GM18507 (cell line): ENCODE measurements around the gene CPT1C.

Source experiments
- DNase-seq: peaks from one replicate; pipeline ENCODE4 v3.0.0; 2011; ENCODE audit warnings: low read depth; ENCODE audit not compliant: insufficient read length; ENCODE audit errors: extremely low spot score
- FAIRE-seq: peaks from 2 replicates; lab custom pipeline; 2011; peaks lifted over from hg19 to GRCh38; lab: Jason Lieb, UNC

The CPT1C gene

DNA sequence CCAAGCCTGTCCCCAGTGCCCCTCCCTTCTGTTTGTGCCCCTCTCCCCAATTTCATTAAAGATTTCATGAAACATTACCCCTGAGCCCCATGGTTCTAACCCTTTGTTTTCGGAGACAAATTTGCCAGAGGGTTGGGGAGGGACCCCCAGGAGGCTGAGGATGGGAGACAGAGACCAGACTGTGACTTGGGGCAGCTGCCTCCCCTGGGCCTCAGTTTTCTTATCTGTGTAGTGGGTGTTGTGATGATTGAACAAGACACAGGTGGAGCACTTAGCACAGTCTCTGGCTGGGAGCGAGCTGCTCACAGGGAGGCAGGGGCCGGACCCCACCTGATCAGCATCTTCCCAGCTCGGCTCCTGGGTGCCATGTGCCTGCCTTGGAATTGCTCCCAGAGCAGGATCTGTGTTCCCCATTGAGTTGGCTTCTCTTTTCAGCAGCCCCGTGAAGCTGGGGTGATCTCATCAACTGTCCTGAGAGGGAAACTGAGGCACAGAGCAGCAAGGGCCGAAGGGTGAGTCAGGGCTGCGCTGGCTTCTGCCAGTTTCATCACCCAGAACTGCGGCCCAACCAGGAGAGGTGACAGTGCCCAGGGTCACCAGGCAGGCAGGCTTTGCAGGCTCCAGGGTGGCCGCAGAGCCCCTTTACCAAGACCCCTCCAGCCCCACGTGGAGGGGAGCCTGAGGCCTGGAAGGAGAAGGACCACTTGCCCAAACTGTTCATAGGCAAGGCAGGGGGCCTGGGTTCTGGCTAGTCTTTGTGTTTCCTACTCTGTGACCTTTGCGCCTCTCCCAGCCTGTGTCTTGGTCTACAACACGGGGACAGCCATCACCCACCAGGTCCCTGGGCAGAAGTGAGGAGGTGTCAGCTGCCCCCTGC, 32.1 kb upstream of the CPT1C start:
- DNase-seq (no peak), FAIRE-seq (no peak)

DNA sequence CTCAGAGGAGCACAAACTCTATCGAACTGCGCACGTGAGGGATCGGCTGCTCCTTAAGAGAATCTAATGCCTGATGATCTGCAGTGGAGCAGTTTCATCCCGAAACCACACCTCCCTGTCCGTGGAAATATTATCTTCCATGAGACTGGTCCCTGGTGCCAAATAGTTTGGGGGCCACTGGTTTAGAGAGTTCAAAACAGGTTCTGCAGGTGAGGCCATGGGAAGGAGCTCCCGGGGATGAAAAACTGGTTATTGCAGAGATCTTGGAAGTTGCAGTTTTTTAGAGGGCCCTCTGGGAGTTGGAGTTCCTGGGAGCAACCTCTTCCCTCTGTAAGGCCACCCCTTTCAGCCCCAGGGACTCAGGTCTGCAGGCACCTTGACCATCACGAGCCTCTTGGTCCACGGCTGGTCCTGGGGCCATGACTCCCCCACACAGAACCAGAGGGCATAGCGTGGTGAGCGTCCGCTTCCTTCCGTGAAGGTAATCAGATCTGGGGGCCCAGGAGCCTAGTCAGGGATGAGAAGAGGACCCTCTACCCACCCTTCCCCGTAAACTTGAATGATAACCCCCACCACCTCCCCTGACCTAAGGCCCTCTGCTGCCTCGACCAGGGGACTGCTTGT, 30.5 kb upstream of the CPT1C start:
- no peak for FAIRE-seq
- DNase-seq: no peak

DNA sequence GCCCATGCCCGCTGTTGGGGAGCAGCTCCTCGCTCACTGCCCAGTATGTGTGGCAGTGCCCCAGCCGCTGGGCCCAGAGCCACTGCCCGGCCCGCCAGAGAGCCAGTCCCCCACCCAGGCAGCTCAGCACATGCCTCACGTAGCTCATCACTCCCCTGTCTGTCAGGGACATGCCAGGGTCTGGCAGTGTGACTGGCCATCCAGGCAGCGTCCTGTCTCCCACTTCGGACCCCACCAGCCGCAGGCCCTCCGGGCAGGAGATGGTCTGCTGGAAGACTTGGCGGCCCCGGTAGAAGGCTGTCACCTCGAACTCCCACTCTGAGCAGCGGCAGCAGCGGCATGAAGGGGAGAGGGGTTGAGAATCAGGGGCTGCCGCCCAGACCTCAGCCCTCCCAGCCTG, 28.9 kb upstream of the CPT1C start:
- FAIRE-seq: no peak
- no peak for DNase-seq

DNA sequence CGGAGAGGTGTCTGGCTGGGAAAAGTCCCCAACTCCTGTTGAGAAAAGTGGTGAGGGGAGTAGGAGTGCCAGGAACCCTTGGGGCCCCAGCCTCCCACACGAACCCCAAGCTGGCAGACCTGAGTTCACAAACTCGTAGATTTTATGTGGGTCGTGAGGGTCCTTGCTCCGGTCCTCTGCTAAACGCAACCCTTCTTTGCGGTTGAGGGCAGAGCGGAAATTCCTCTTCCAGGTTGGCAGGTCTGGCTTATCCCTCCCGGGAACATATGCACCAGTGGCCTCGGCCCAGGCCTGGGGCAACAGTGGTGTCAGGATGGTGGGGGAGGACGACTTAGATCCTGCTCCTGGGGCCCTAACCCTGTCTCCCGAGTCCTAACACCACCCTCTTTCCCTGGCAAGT, 27.7 kb upstream of the CPT1C start:
- DNase-seq (no peak), FAIRE-seq (no peak)

DNA sequence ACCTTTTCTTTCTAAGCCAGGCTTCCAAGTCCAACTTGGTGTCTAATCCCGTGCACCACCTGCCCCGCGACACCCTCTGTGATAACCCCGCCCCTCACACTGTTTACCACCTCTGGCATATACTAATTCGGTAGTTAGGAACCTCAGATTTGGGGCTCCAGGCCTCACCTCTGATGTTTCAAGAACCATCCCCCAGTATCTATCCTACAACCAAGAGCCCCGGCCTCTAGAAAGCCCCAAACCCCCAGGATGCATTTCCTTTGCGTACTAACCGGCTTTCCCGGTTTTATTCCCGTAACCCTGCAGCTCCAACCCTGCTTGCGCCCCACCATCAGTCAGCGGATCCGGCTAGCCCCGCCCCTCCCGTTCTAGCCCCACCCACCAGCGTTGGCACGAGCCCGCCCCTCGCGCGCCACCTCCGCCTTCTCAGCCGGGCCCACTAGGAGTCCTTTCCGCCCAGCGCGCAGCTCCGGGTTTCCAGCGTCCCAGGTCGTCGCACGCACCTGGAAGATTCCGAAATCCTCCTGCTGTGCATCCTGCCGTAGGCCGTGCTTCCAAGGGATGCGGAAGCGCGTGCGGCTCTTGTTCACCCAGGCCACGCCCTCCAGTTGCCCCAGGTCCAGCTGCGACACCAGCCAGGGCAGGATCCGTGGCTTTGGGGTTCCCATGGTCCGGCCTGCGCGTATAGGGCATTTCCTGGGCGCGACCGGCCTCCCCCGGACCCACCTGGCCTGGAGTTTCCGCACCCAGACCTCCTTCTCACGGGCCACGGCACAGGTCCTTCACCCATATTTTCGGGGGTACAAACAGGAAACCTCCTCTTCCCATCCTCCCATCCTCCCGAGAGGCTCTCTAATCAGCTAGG, 26.5 kb upstream of the CPT1C start:
- DNase-seq (peak; percentile 68), FAIRE-seq (no peak)

DNA sequence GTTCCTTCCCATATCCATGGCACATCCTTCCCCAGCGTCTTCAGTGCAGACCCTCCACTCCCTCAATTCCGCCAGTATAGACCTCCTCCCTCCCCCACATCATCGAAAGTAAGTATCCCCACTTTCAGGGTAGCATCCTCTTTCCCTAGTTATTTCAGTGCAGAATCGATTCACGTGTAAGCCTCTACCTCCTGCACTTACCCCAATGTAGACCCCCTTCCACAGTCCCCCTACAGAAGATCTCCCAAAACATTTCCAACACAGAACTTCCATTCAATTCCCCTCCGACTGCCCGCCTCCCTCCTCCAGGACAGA, 25.9 kb upstream of the CPT1C start:
- DNase-seq (no peak), FAIRE-seq (no peak)

DNA sequence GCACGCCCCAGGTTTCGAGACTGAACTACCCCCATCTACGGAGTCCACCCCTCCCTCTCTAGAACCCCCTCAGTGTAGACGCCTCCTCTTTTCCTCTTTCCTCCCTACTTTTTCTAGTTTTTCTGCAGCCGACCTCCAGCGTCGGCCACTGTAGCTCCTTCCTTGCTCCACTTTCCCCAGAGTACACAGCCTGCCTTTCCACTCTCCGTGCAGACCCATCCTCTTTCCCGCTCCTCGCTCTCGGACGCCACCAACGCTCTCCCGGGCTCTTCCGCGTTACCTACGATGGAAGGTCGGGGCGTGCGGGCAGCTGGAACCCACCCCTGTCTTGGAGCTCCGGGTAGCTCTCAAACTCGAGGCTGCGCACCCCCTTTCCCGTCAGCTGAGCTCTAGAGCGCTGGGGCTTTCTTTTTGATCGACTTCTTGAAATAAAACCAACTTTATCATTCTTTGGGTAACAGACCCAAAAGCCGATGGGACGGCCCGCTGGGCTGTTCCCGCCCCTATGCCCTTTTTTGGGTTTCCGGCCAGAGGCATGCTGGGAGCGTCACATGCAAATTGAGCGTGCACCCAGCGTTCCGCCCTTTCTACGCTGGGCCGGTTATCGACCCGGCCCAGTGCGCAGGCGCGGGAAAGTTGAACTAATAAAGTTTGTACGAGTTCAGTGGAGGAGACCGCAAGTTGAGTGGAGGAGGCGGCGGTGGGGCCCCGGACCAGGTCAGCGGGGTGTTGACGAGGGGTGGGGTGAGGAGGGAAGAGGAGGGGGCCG, 25.4 kb upstream of the CPT1C start, which contains the start of the genes BCL2L12 and IRF3:
BCL2L12 (plus strand) TSS at position 583 of the 769 bp plus-strand sequence. CDS start 760 bp downstream, outside the sequence.
IRF3 (minus strand) TSS at position 507 of the 769 bp plus-strand sequence. CDS start 1,019 bp downstream, outside the sequence.
- FAIRE-seq (peak; percentile 97), DNase-seq (peak; percentile 96)

DNA sequence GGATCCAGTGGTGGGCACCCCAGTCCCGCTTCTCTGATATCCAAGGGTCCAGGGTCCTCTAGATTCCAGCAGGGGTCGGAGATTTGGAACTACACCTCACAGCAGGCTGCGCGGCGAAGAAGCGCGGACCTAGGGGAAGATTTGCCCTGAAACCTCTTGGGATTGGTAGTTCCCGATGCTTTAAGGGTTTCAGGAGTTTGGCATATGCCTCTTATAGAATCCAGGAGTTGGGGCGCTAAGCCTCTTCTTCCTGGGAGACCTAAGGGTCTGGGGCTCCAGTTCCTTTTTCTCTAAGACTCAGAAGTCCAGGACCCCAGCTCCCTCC, 24.8 kb upstream of the CPT1C start:
- DNase-seq (no peak), FAIRE-seq (no peak)

DNA sequence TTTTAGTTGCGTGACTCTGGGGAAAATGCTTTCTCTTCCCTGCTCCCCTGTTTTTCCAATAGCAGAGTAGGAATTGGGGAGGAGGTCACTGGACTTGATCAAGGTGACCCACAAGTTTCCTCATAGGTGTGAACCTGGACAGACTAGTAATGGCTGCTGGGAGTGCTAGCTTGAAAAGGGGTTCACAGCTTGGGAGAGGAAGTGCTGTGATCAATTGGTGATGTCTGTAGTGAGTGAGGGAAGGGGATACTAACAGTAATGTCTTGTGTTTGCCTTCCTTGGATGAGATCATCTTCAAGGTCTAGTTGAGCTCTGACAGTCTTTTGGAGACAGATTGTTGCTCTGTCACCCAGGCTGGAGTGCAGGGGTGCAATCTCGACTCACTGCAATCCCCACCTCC, 23.4 kb upstream of the CPT1C start:
- DNase-seq (no peak), FAIRE-seq (no peak)

DNA sequence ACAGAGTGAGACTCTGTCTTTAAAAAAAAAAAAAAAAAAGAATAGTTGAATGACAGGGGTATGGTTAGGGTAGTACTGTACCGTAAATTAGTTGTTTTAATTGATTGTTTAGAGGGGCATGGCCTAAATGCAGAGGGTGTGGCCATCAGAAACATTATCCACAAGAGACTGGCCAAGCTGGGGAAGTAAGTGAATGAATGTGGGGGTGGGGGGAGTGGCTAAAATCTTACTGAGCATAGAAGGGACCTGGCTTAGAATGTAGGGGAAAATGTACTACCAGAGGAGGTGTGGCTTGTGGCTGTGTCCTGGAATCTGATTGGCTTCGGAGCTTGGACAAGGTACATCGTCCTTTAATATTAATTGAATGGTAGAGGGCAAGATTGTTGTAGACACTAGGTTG, 21.4 kb upstream of the CPT1C start:
- FAIRE-seq: no peak
- no peak for DNase-seq

DNA sequence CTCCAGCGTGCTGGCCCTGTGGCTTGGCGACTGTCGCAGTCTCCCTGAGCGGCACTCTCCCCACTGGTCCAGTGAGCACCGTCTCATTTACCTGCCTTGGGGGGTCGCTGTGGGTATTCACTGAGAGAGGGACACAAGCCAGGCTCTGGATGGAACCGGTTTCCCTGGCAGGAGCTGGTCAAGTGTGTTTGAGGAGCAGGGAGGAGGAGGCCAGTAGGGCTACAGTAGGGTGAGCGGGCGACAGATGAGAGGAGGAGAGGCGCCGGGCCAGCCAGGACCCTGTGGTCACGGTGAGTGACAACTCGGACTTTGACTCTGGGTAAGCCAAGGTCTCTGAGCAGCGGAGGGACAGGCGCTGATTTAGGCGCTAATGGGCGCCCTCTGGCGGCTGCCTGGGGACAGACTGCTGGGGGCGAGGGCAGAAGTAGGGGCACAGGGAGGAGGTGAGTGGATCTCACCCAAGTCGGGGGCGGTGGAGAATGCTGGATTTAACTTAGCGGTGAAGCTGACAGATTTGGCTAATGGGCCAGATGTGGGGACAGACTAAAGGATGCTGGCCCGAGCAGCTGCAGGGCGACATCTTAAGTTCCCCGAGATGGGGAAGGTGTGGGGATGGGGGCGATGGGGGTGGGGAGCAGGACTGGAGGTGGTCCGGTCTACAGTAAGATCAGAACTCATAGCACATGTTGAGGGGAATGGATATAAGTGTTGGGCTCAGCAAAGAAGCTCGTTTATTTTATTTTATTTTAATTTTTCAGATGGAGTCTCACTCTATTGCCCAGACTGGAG, 18.6 kb upstream of the CPT1C start:
- peak; percentile 70 for DNase-seq
- FAIRE-seq: peak; percentile 85

DNA sequence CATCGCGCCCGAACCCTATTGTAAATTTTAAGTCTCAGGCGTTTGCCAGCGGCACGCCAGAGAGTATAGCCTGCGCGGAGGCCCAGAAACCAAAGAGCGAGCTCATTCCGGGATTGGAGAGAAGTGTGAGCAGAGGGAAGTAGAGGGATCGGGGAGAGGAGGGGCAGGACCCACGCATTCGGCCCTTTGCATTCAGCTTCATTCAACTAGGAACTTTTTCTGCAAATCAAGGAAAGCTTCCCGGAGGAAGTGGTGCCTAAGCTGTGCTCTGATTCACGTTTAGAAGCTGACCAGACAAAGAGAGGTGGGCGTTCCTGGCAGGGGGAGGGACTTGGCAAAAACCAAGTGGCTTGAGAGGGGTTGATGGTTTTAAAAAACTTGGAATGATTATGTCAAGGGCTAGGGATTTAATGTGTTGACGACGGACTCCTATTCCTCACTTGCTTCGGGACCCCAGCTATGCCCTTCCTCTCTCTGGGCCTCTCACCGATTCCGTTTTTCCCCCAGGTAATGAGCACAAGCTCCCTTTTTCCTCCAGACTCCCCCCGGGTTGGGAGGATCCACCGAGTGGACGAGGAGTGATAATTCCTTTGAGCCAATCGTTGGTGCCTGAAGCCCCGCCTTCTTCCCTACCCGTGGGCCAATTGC, 14.7 kb upstream of the CPT1C start:
- FAIRE-seq: no peak
- DNase-seq: no peak

DNA sequence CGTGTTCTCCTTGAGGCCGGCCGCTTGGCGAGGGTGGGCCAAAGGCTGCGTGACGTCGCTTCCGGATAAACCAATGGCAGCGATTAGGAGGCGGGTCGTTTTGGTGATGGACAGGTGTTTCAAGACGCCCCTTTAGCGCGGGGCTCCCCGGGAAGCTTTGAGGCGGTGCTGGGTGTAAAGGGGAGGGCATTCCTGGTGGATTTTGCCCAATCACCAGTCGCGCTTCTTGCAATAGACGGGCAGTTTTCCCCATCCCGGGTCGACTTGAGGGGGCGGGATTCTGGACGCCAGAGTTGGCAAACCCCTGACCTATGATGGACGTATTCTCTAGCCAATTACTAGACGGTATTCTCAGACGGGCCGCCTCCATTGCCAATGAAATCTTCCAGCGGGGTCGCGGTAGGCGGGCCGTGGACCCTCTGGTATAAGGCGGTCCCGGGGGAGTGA, 14.1 kb upstream of the CPT1C start:
- DNase-seq (peak; percentile 90), FAIRE-seq (peak; percentile 100)

DNA sequence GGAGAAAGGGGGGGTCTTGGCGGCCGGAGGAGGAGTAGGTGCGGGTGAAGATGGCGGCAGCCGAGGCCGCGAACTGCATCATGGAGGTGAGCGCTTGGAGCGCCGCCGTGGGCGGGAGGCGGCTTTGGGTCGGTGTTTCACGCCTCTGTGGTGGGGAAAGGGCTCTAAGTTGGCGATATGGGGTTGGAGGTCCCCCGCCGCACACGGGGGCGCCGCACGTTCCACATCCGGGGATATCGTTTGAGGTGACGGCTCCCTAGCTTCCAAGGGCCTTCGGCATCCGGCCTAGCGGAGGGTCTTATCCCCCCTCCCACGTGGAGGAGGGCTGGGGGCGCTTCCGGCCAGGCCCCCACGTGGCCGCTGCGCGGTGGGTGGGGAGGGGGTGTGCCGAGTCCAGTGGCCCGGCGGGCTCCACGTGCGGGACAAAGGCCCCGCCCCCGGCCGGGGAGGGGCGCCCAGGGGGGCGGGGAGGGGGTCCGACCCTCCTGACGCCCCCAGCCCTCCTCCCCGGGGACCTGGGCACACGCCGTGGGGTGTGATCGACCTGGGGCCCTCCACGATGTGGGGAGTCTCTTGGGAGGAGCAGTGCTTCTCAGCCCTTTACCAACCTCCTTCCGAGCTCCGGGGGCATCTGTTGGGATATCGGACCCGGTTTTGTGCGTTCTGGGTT, 13.6 kb upstream of the CPT1C start, which contains the start of gene PRMT1:
PRMT1 (plus strand) TSS at position 41 of the 670 bp plus-strand sequence; CDS start at position 51, 10 bp downstream.
- FAIRE-seq (peak; percentile 35), DNase-seq (no peak)

DNA sequence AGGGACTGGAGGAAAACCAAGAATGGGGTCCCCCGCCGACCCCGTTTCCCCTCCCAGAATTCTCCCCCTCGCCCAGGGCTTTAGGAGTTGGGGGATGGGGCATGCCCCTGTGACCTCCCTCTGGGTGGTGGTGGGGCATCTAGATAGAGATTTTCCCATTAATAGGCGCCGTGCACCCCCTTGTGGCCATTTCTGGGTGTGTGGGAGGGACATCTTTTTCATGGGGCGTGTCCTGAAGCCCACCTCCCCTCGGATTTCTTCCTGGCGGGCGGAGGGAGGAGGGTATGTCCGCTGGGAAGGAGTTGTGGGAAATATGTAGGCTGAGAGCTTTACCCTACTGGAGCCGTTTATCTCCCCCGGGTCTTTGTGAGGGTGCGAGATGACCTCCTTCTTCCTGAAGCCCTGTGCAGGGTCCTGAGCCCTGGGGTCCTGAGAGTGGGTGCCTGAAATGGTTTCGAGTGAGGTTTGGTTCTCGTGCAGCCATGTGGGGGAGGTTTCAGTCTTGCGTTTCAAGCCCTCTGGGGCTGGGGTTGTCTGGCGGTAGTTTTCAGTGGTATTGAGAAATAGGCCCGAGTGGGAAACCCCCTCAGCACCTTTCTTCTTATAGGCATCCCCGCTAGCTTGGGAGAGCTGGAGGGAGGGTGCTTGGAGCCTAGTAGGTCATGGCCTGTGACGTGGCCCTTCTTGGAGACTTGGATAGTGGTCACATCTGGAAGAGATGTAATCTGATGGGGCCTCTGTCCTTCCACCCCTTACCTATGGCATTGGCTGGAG, 12.8 kb upstream of the CPT1C start:
- DNase-seq: no peak

DNA sequence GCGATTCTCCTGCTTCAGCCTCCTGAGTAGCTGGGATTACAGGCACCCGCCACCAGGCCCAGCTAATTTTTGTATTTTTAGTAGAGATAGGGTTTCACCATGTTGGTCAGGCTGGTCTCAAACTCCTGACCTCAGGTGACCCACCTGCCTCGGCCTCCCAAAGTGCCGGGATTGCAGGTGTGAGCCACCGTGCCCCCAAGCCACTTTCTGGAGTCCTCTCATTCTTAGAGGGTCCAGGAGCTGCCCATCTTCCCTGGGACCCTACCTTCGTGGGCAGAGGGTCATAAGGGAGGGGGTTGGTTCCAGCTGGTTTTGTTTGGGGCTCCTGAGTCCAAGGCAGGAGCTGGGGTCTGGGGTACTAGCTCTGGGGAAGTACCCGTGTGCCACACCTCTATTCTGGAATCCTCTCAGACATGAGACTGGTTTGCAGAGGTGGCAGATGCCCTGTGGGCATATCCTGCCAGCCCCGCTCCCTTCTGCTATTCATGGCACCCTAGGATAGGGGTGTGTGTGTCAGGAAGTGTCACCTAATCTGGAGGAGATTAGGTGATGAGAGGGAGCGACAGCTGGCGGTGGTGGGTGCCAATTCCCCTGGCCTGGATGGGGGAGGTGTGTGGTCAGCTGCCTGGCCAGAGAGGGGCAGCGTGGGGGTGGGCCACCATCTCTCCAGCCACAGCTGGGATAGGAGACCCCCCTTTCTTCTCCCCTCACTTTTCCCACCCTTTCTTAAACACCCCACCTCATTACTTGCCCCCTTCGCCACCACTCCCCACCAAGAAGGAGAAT, 11.7 kb upstream of the CPT1C start:
- no peak for FAIRE-seq
- DNase-seq: no peak

More for the DNA sequence above, 12.8 kb upstream of the CPT1C start:
- FAIRE-seq: peak; percentile 80
